Erythroblast (primary cell): Measurements from ENCODE around the gene REEP5.

Experiments used
- GATA1 ChIP-seq: IDR thresholded peaks from 2 replicates; pipeline ENCODE4 v1.6.1; 2011; ENCODE audit warnings: low read depth, mild to moderate bottlenecking, control low read depth, low read length, moderate library complexity
- POLR2A ChIP-seq: IDR thresholded peaks from 2 replicates; pipeline ENCODE4 v1.6.1; 2011; ENCODE audit warnings: mild to moderate bottlenecking, low read length

GRCh38 chr5:112934366-112934663 is 12.3 kb upstream of the REEP5 start:
- TF ChIP-seq POLR2A (no peak), GATA1 (no peak)
